Progenitor cell of endocrine pancreas (in vitro differentiated cells): ENCODE measurements around the gene FAM216B. TPM values are rescaled to one million over a fixed set of nuclear protein-coding genes. Genes with fewer than 3 reads are reported as not detected.

Source experiments
- DNase-seq: peaks from one replicate; pipeline ENCODE4 v3.0.0; 2021; ENCODE audit warnings: low spot score; ENCODE audit not compliant: unreplicated experiment
- H3K27ac Mint-ChIP-seq: 2 replicates; pipeline ENCODE4 v1.8.0; 2021; ENCODE audit warnings: mild to moderate bottlenecking, moderate library complexity, mixed read lengths
- H3K27me3 Mint-ChIP-seq: 2 replicates; pipeline ENCODE4 v1.8.0; 2021; ENCODE audit warnings: mixed read lengths
- H3K36me3 Mint-ChIP-seq: 2 replicates; pipeline ENCODE4 v1.8.0; 2022; ENCODE audit warnings: mixed read lengths; ENCODE audit not compliant: insufficient read depth
- H3K4me1 Mint-ChIP-seq: 2 replicates; pipeline ENCODE4 v1.8.0; 2021; ENCODE audit warnings: low read depth, mixed read lengths
- H3K4me3 Mint-ChIP-seq: 2 replicates; pipeline ENCODE4 v1.8.0; 2021; ENCODE audit warnings: low read depth, mild to moderate bottlenecking, moderate library complexity, mixed read lengths
- H3K9me3 Mint-ChIP-seq: 2 replicates; pipeline ENCODE4 v1.8.0; 2021; ENCODE audit warnings: low read depth, mixed read lengths
- CTCF ChIP-seq: fragments of 200-600 bp; sonication (generic); IDR thresholded peaks from one replicate; pipeline ENCODE4 v1.5.0; 2021; ENCODE audit warnings: antibody characterized with exemption, mild to moderate bottlenecking; ENCODE audit not compliant: unreplicated experiment
- long read RNA-seq: library from polyadenylated mRNA; unstranded; transcript quantifications from one replicate; pipeline ENCODE4 v2.0.0, GENCODE V29; 2020
- total RNA-seq: library from RNA; stranded (reverse); gene quantifications from 2 replicates; pipeline ENCODE4 v1.2.1, GENCODE V29; 2021

The FAM216B gene
- total RNA-seq, result not detected in 2 replicates
- long read RNA-seq, result 0 reads

DNA sequence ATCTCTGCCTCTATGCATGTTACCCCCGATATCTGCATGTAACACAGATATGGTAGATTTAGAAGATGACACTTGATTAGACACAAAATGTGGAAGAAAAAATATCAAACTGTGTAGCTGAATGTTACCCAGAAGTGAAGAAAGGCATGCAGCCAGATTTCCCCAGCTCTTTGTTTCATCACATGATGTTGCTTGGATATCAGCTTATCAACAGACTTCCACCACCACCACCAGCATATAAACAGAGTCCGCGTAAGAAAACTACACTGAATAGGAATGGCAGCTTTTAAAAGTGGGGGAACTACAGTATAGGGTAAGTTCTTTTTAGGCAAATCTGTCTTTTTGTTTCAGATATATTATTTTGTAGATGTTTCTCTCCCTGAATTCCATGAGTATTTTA is at the start of gene FAM216B:
Gene FAM216B, plus strand, starts transcription at position 233 of the 400 bp plus-strand sequence. CDS start 2,484 bp downstream, outside the sequence.
- H3K4me1 Mint-ChIP-seq, result peaks cover 1% of the 10 kb centered on the region

GRCh38 chr13:42732073-42732472 is 49.3 kb upstream of the FAM216B start:
- H3K4me3 Mint-ChIP-seq, result no peak overlapping the region
- H3K9me3 Mint-ChIP-seq, result peaks cover 2% of the 10 kb centered on the region
- no peak for DNase-seq
- TF ChIP-seq CTCF, result no peak
- no peak overlapping the region for H3K27ac Mint-ChIP-seq
- H3K36me3 Mint-ChIP-seq, result no peaks in the 10 kb centered on the region
- H3K27me3 Mint-ChIP-seq, result no peaks in the 10 kb centered on the region
- H3K4me1 Mint-ChIP-seq, result peaks cover 15% of the 10 kb centered on the region

More for the DNA sequence above, at the start of gene FAM216B:
- no peak for TF ChIP-seq CTCF
- peaks cover 4% of the 10 kb centered on the region for H3K9me3 Mint-ChIP-seq
- no peak for DNase-seq
- no peak within 1 kb of the TSS for H3K4me3 Mint-ChIP-seq
- no peaks in the 10 kb centered on the region for H3K36me3 Mint-ChIP-seq
- H3K27ac Mint-ChIP-seq, result no peak within 1 kb of the TSS
- peaks cover 3% of the 10 kb centered on the region for H3K27me3 Mint-ChIP-seq

DNA sequence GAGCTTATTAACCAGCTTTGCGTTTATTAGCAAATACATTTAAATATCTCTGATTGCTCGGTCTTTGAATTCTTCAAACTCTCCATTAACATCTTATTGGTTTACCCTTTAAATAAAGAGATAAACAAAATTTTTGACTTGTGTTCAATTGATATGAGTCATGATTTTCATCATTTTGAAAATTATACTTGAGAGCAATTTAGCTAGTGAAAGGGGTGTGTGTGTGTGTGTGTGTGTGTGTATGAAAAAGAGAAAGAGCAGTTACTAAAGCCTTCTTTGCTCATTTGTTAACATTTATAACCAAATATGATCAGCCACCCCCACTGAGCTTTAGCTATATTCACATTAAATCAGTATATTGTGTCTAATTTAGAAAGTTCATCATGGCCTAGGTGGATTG is 48.3 kb upstream of the FAM216B start:
- Mint-ChIP-seq H3K9me3 (peaks cover 2% of the 10 kb centered on the region), H3K27ac (no peak overlapping the region)
- TF ChIP-seq CTCF, result no peak

DNA sequence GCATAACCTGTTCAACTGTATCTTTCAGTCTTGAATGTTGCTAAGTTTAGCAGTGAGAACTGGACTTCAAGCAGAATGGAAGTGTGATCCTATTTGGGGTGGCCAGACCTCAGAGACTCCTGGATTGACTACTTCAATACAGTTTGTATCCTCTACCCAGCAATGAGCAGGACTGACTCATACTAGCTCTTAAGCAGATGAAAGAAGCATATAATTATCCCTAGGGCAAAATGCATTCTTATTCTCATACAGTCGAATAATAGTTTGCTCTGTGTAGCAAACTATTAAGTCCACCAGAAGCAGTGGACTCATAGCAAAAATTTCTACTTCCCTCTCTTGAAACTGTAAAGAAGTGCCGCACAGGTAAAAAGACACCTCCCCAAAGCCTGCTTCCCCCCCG is 46.4 kb upstream of the FAM216B start:
- TF ChIP-seq CTCF, result no peak
- H3K4me3 Mint-ChIP-seq, result no peak overlapping the region

More for the DNA sequence above, 48.3 kb upstream of the FAM216B start:
- H3K4me3 Mint-ChIP-seq, result no peak overlapping the region
- DNase-seq, result no peak
- peaks cover 15% of the 10 kb centered on the region for H3K4me1 Mint-ChIP-seq
- no peaks in the 10 kb centered on the region for H3K27me3 Mint-ChIP-seq
- no peaks in the 10 kb centered on the region for H3K36me3 Mint-ChIP-seq

GRCh38 chr13:42740753-42741152 is 40.6 kb upstream of the FAM216B start:
- H3K4me3 Mint-ChIP-seq, result no peak overlapping the region
- peaks cover 3% of the 10 kb centered on the region for H3K27me3 Mint-ChIP-seq
- peaks cover 6% of the 10 kb centered on the region for H3K4me1 Mint-ChIP-seq
- H3K27ac Mint-ChIP-seq, result no peak overlapping the region
- TF ChIP-seq CTCF, result no peak
- no peaks in the 10 kb centered on the region for H3K9me3 Mint-ChIP-seq
- H3K36me3 Mint-ChIP-seq, result no peaks in the 10 kb centered on the region
- DNase-seq, result no peak

More for the DNA sequence above, 46.4 kb upstream of the FAM216B start:
- Mint-ChIP-seq H3K4me1 (peaks cover 5% of the 10 kb centered on the region), H3K27me3 (no peaks in the 10 kb centered on the region), H3K36me3 (no peaks in the 10 kb centered on the region), H3K27ac (no peak overlapping the region), H3K9me3 (peaks cover 2% of the 10 kb centered on the region)
- no peak for DNase-seq
